ES-I3 (cell line): ENCODE data around the gene REEP2.
"Not testable (repeated sequence)": the region's sequence is repeated elsewhere in the genome, so short reads cannot be mapped to it uniquely, and the experiment has no call there.

ENCODE experiments used
- H3K36me3 ChIP-seq: 2 replicates; pipeline ENCODE4 v1.6.1; 2013; ENCODE audit warnings: mild to moderate bottlenecking, low read length, control low read depth, moderate library complexity; ENCODE audit not compliant: insufficient read depth
- H3K4me1 ChIP-seq: 2 replicates; pipeline ENCODE4 v1.6.1; 2013; ENCODE audit warnings: mild to moderate bottlenecking, control low read depth, low read length; ENCODE audit not compliant: insufficient read depth
- H3K9ac ChIP-seq: 2 replicates; pipeline ENCODE4 v1.6.1; 2013; ENCODE audit warnings: low read depth, mild to moderate bottlenecking, low read length, moderate library complexity
- H3K9me3 ChIP-seq: 2 replicates; pipeline ENCODE4 v1.6.1; 2013; ENCODE audit warnings: mild to moderate bottlenecking, low read length, moderate library complexity; ENCODE audit not compliant: control insufficient read depth, insufficient read depth

REEP2 gene, protein sequence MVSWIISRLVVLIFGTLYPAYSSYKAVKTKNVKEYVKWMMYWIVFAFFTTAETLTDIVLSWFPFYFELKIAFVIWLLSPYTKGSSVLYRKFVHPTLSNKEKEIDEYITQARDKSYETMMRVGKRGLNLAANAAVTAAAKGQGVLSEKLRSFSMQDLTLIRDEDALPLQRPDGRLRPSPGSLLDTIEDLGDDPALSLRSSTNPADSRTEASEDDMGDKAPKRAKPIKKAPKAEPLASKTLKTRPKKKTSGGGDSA

DNA sequence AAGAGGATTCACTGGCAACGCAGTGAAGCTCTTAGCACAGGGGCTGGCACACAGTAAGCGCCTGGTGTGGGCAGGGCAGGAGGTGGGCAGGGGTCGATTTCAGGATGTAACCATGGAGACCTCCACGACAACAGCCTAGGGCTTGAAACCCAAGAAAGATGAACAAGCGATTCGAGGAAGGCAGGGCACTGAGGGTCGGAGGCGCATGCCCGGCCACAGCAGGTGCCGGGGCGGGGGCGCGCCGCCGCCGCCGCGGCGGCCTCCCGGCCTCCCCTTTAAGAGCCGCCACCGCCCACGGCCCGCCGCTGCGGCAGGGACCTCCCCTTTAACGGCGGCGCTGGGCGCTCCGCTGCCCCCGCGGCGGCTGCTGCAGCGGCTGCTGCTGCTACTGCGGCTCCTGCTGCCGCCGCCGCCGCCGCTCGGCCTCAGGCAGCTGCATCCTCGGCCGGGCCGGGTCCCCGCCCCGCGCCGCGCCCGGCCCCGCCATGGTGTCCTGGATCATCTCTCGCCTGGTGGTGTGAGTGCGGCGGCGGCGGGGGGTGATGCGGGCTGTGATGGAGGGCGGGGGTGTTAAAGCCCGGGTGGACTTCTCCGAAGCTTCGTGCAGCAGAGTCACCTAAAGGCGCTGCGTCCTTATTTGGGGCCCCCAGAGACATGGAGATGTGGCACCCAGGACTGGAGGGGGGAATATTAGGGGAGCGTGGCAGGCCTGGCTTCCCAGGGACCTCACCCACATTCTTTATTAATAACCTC is at the start of gene REEP2:
TSS of gene REEP2 (plus strand) at position 334 of the 753 bp plus-strand sequence. CDS start at position 486, 152 bp downstream.
- Histone ChIP-seq H3K36me3 (peaks cover 10% of the 10 kb centered on the region), H3K4me1 (no peaks in the 10 kb centered on the region), H3K9ac (peak within 1 kb of the TSS; percentile 79), H3K9me3 (no peaks in the 10 kb centered on the region)

DNA sequence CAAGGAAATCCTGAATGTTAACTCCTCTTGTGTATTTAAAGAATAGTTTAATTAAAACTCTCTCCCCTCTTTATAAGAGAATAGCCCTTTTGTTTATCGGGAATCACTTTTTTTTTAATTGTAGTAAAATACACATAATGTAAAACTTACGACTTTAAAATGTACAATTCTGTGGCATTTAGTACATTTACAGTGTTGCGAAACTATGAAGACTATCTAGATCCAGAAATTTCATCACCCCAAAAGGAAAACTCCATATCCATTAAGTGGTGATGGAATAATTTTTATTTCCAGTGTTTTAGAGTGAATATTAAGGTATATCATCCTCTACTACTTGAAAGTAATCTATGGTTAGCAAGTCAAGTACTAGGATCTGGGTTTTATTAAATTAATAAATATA is 49.5 kb upstream of the REEP2 start:
- H3K4me1 ChIP-seq = no peaks in the 10 kb centered on the region
- peaks cover 22% of the 10 kb centered on the region for H3K36me3 ChIP-seq

DNA sequence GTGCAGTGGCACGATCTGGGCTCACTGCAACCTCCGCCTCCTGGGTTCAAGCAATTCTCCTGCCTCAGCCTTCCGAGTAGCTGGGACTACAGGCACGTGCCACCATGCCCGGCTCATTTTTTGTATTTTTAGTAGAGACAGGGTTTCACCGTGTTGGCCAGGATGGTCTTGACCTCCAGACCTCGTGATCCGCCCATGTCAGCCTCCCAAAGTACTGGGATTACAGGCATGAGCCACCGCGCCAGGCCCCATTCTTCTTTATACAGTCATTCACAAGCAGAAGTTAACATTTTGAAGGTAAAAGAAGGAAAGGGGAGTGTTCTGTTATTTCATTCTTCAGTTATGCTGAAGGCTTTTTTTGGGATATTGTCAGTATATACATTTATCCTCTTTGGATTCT is 48.9 kb upstream of the REEP2 start:
- not testable (repeated sequence) for H3K9ac ChIP-seq, H3K9me3 ChIP-seq, H3K4me1 ChIP-seq
- peaks cover 23% of the 10 kb centered on the region for H3K36me3 ChIP-seq

More for the DNA sequence above, 49.5 kb upstream of the REEP2 start:
- Histone ChIP-seq H3K9me3 (no peaks in the 10 kb centered on the region), H3K9ac (no peak overlapping the region)

DNA sequence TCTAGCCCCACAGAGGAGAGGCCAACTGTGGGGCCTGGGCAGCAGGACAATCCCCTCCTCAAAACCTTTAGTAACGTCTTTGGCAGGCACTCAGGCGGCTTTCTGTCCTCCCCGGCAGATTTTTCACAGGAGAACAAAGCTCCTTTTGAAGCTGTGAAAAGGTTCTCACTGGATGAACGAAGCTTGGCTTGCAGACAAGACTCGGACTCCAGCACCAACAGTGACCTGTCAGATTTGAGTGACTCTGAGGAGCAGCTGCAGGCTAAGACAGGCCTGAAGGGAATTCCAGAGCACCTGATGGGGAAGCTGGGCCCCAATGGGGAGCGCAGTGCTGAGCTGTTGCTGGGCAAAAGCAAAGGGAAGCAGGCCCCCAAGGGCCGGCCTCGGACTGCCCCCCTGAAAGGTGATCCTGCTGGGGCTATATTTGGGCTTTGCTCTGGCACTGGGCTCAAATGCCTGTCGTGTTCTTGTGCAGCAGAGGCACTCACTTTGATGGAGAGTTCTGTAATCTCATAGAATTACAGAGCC is 46.9 kb upstream of the REEP2 start:
- Histone ChIP-seq H3K9me3 (no peaks in the 10 kb centered on the region), H3K4me1 (no peaks in the 10 kb centered on the region), H3K9ac (no peak overlapping the region), H3K36me3 (peaks cover 16% of the 10 kb centered on the region)

DNA sequence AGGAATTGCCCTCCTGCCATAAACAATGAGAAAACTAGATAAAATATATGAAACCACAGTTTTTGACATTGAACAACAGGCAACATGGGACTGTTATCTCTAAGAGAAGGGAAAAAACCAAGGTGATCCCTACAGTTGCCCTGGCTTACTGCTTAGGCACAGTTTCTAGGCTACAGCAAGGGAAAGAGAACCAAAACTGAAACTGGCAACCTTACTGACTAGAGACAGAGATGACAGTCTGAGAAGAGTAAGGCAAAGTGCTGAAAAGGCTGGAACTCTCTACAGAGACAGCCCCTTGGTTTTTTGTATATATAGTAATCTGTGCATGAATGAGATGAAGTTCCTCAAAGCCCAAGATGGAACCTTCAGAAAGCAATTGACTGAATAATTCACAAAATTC is 36.2 kb upstream of the REEP2 start:
- H3K4me1 ChIP-seq = no peaks in the 10 kb centered on the region
- no peak overlapping the region for H3K9ac ChIP-seq
- peaks cover 7% of the 10 kb centered on the region for H3K36me3 ChIP-seq
- H3K9me3 ChIP-seq = no peaks in the 10 kb centered on the region

GRCh38 chr5:138408023-138408422 is 30.8 kb upstream of the REEP2 start:
- no peaks in the 10 kb centered on the region for H3K9me3 ChIP-seq

GRCh38 chr5:138410996-138411640 is 27.7 kb upstream of the REEP2 start:
- not testable (repeated sequence) for H3K9ac ChIP-seq, H3K9me3 ChIP-seq, H3K4me1 ChIP-seq
- H3K36me3 ChIP-seq = peaks cover 13% of the 10 kb centered on the region

More at GRCh38 chr5:138408023-138408422, 30.8 kb upstream of the REEP2 start:
- H3K9ac ChIP-seq = no peak overlapping the region
- H3K36me3 ChIP-seq = no peaks in the 10 kb centered on the region
- H3K4me1 ChIP-seq = no peaks in the 10 kb centered on the region

DNA sequence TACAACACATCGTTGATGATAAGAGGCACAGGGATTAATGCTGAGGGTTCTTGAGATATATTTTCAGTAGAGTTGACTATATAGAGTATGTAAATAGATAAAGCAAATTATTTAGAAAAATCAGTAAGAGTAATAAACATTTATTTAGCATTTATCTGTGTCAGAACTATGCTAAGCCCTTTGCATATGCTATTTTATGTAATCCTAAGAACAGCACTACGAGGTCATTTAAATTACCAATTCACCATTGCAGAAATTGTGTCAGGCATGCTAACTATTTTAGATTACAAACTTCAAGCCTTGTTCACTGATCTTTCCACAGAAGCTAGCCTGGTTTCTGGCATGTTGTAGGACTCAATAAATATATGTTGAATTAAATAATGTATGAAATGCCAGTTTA is 20.4 kb upstream of the REEP2 start:
- H3K36me3 ChIP-seq = peaks cover 48% of the 10 kb centered on the region
- no peak overlapping the region for H3K9ac ChIP-seq
- H3K9me3 ChIP-seq = no peaks in the 10 kb centered on the region
- H3K4me1 ChIP-seq = no peaks in the 10 kb centered on the region

DNA sequence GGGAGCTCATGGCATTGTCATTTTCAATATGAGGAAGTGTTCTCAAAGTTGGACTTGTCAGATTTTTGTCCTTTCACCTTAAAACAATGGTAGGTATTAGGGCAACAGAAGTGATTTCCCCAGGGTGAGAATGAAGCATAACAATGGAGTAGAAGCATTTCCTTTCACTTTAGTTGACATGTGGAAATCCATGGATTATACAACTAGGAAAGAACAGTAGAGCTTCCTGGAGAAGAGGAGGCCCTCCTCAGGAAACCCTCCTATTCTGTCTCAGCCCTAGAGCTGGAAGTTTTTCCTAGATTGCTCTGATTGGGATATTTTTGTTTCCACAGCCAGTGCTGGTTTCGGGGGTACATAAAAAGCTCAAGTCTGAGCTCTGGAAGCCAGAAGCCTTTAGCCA is 13.8 kb upstream of the REEP2 start:
- Histone ChIP-seq H3K9ac (no peak overlapping the region), H3K4me1 (no peaks in the 10 kb centered on the region), H3K36me3 (peaks cover 26% of the 10 kb centered on the region), H3K9me3 (no peaks in the 10 kb centered on the region)

DNA sequence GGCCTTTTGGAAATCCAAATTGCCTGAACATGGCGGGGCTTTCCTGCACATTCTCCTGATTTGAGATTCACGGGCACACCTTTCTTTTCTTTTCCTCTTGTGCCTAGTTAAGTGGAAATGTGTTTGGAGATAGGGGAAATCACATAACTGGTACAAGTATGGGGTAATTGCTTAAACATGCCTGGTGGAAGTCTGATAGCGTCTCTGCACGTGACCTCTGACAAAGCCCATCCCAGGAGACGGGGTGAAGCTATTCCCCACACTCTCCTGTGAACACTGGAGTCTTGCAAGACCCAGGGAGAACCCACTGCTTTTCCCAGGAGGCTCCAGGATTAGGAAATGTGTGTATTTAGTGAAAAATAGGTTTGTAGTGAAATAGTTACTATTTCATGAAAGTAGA is 2.9 kb upstream of the REEP2 start:
- Histone ChIP-seq H3K9me3 (no peaks in the 10 kb centered on the region), H3K4me1 (no peaks in the 10 kb centered on the region), H3K9ac (no peak overlapping the region), H3K36me3 (peaks cover 15% of the 10 kb centered on the region)

DNA sequence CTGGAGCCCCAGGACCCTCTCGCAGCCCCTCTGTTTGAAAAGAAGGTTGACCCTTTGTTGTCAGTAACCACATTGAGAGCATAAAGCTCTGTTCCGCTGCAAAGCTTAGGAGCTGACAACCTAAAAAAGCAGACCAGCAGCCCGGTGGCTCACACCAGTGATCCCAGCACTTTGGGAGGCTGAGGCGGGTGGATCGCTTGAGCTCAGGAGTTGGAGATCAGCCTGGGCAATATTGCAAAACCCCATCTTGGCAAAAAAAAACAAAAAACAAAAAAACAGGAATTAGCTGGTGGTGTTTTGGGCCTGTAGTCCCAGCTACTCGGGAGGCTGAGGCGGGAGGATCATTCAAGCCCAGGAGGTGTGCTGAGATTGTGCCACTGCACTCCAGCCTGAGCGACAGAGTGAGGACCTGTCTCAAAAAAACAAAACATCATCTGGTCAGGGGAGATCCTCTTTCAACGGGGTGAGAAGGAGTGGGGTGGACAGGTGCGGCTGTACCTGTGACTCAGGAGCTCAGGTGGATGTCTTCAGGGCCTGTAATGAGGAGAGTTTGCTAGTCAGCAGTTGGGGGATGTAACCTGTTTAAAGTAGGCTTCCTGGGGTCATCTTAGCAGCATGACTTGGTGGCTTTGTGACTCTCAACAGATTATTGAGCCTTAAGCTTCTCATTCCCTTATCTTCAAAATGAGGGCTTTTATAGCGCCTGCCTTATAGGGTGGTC is 694 bp upstream of the REEP2 start:
- H3K36me3 ChIP-seq = peaks cover 10% of the 10 kb centered on the region
- H3K9me3 ChIP-seq = no peaks in the 10 kb centered on the region
- peak overlapping the region; percentile 79 for H3K9ac ChIP-seq
- no peaks in the 10 kb centered on the region for H3K4me1 ChIP-seq

DNA sequence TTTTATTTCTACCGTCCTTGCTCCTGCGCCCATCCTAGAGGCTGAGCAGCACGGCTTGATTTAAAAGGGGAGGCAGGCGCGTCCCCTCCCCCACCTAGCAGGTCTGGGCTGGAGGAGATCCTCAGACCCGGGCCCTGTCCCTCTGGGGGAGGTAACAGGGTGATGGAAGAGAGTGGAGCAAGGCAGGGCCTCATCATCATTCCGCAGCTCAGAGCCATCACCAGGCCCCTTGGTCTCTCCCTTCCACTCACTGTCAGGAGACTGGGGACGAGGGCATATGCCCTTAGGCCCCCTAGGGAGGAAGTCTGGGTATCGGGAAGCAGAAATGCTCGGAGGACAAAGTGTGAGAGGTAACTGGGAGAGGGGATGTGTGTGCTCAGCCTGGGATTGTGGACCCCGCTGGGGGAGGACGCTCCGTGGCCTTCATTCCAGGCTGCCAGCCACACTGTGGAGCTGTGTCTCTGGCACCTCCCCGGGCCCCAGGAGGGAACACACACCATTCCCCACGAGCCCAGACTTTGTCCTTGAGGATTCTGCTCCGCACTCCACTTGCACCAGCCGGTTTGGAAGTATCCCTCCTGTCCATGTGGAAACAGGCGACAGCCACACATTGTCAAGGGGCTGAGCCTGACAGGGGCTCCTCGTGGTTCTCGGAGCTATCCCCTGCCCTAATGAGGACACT is 761 bp downstream of the REEP2 start:
- Histone ChIP-seq H3K36me3 (peaks cover 10% of the 10 kb centered on the region), H3K9me3 (no peaks in the 10 kb centered on the region), H3K4me1 (no peaks in the 10 kb centered on the region), H3K9ac (peak overlapping the region; percentile 79)

- no peaks in the 10 kb centered on the region for H3K9me3 ChIP-seq
- H3K36me3 ChIP-seq = peaks cover 5% of the 10 kb centered on the region
- no peaks in the 10 kb centered on the region for H3K4me1 ChIP-seq
- peak overlapping the region; percentile 79 for H3K9ac ChIP-seq
These were observed 1.6 kb downstream of the REEP2 start for GRCh38 chr5:138440159-138441073.
